ENCODE measurements around the gene CFAP99.

- TF ChIP-seq POLR2A (IDR thresholded peaks at IDR 0.05) (no peak), CTCF (IDR thresholded peaks at IDR 0.05) (no peak)
Observed at GRCh38 chr4:2432991-2433530, 14.3 kb downstream of the CFAP99 start.
